Activated CD4-positive, alpha-beta T cell treated with anti-CD3 and anti-CD28 coated beads for 36 hours (primary cell): ENCODE results near the gene DMRTC2. TPM values are rescaled to one million over a fixed set of nuclear protein-coding genes. Genes with fewer than 3 reads are reported as not detected.

Experiments
- ATAC-seq: fragments of 200-7000 bp; cut with Tn5 transposase; one replicate; pipeline ENCODE4 v1.10.0; 2021; ENCODE audit warnings: mild to moderate bottlenecking, moderate library complexity
- CTCF ChIA-PET: fragments of 350-600 bp; sonication (Branson Sonifier 250); formaldehyde crosslinking; loops from one replicate; lab custom pipeline; 2021; ENCODE audit warnings: antibody characterized with exemption; lab: Charles Lee
- POLR2A ChIA-PET: fragments of 350-600 bp; sonication (Branson Sonifier 250); formaldehyde crosslinking; loops from one replicate; lab custom pipeline; 2021; ENCODE audit warnings: antibody characterized with exemption, inconsistent platforms; lab: Charles Lee
- DNase-seq: peaks from one replicate; pipeline ENCODE4 v3.0.0-alpha.2; 2020
- H3K27ac Mint-ChIP-seq: one replicate; pipeline ENCODE4 v1.8.0; 2021; ENCODE audit warnings: mixed read lengths
- H3K27me3 Mint-ChIP-seq: one replicate; pipeline ENCODE4 v1.8.0; 2021; ENCODE audit warnings: mixed read lengths
- H3K36me3 Mint-ChIP-seq: one replicate; pipeline ENCODE4 v1.8.0; 2021; ENCODE audit warnings: low read depth, mixed read lengths
- H3K4me1 Mint-ChIP-seq: one replicate; pipeline ENCODE4 v1.8.0; 2021; ENCODE audit warnings: mixed read lengths
- H3K4me3 Mint-ChIP-seq: one replicate; pipeline ENCODE4 v1.8.0; 2021; ENCODE audit warnings: mild to moderate bottlenecking, moderate library complexity, mixed read lengths
- H3K9me3 Mint-ChIP-seq: one replicate; pipeline ENCODE4 v1.8.0; 2021; ENCODE audit warnings: low read depth, mixed read lengths
- intact Hi-C, 2 experiments: fragments of 100-400 bp; cut with DNase I in 1 of 2; cut with micrococcal nuclease in 1 of 2; formaldehyde crosslinking; loops; one replicate each; pipeline versions ENCODE4 v1.14.2 to v1.15.1; 2022 to 2024; cut with DNase I, micrococcal nuclease
- total RNA-seq, 2 experiments: library from RNA; stranded (reverse); gene quantifications; one replicate each; pipeline ENCODE4 v1.2.3, GENCODE V29; 2021

The DMRTC2 gene
- total RNA-seq, 2 experiments from 2014 or later: not detected

DNA sequence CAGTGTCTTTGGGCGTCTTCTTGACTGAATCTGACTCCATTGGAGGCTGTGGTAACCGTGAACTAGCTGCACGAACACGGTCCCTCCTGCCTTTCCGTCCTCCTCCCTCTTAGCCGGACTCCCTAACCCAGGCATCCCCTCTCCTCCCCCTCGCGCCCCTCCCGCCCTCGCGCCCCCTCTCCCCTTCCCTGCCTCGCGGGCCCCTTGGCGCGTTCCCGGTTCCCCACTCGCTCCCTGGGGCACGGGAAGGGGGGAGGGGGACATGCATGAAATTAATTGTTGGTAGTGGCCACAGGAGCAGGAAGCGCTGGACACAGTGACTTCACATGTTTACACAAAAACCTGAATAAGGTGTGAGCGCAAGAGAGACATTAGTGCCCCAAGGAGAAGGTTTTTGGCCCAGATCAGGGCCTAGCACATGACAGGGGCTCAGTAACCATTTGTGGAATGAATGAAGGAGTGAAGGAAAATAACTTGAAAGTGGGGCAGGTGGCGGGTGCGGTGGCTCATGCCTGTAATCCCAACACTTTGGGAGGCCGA is 279 bp downstream of the DMRTC2 start:
- Mint-ChIP-seq H3K4me3 (no peak overlapping the region), H3K36me3 (no peaks in the 10 kb centered on the region), H3K27ac (no peak overlapping the region), H3K9me3 (no peaks in the 10 kb centered on the region), H3K27me3 (peaks cover 2% of the 10 kb centered on the region), H3K4me1 (no peaks in the 10 kb centered on the region)
- DNase-seq: no peak
- no peak for ATAC-seq
- POLR2A ChIA-PET: interaction anchor here (0.6 kb wide), 1 partner anchor 31 kb away, joined by 3 read pairs; no protein-coding TSS in a partner anchor
- CTCF ChIA-PET: no interaction called here
- intact Hi-C loops: no loop called here

DNA sequence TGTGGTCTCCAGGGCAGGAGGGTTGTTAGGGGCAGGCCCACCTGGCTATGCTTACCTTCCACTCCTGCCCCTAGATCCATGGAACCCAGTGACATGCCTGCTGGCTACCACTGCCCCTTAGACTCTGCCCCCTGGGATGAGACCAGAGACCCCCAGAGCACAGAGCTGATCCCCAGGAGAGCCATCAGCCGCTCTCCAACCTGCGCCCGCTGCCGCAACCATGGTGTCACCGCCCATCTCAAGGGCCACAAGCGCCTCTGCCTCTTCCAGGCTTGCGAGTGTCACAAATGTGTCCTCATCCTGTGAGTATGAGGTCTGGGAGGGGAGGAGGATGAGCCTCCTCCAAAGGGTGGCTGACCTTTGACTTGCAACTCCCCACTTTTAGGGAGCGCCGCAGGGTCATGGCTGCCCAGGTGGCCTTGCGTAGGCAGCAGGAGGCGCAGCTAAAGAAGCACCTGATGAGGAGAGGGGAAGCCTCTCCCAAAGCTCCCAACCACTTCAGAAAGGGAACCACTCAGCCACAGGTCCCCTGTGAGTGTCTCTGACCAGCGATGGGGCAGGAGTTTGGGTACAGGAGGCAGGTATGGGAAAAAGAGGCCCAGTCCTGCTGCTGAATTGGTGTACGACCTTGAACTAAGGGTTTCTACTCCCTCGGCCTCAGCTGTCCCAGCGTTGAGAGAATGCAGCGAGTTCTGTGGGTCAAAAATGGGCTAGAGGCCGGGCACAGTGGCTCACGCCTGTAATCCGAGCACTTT is 2.7 kb downstream of the DMRTC2 start:
- H3K9me3 Mint-ChIP-seq: no peaks in the 10 kb centered on the region
- no peak overlapping the region for H3K4me3 Mint-ChIP-seq
- intact Hi-C loops: no loop called here
- H3K4me1 Mint-ChIP-seq: no peaks in the 10 kb centered on the region
- ChIA-PET CTCF (interaction anchor here (0.6 to 1.2 kb wide), 3 partner anchors 11 to 94 kb away, joined by 3 to 4 read pairs (median 3); no protein-coding TSS in a partner anchor), POLR2A (no interaction called here)
- H3K27ac Mint-ChIP-seq: no peak overlapping the region
- no peak for DNase-seq
- ATAC-seq: no peak
- H3K36me3 Mint-ChIP-seq: no peaks in the 10 kb centered on the region
- peaks cover 2% of the 10 kb centered on the region for H3K27me3 Mint-ChIP-seq

DNA sequence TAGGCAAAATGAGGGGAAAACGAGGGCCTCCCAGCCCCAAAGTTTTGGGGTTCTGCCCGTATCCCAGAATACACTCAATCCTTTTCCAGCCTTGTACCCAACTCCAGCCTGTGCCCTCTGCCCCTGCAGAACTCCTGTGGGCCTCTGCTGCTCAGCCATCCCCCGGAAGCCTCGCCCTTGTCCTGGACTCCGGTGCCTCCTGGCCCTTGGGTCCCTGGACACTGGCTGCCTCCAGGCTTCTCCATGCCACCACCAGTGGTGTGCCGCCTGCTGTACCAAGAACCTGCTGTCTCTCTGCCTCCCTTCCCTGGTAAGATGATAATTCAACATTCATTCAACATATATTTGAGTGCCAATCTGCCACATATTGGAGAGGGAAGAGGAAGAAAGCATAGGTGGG is 3.8 kb downstream of the DMRTC2 start:
- H3K27ac Mint-ChIP-seq: no peak overlapping the region
- H3K27me3 Mint-ChIP-seq: peaks cover 1% of the 10 kb centered on the region
- POLR2A ChIA-PET: no interaction called here
- ATAC-seq: no peak
- CTCF ChIA-PET: interaction anchor here (1.2 to 4.8 kb wide), 2 partner anchors 11 to 25 kb away, joined by 3 to 26 read pairs; no protein-coding TSS in a partner anchor
- no peaks in the 10 kb centered on the region for H3K4me1 Mint-ChIP-seq
- H3K4me3 Mint-ChIP-seq: no peak overlapping the region
- no peak for DNase-seq
- no peaks in the 10 kb centered on the region for H3K9me3 Mint-ChIP-seq
- no peaks in the 10 kb centered on the region for H3K36me3 Mint-ChIP-seq
- intact Hi-C loops: no loop called here

DNA sequence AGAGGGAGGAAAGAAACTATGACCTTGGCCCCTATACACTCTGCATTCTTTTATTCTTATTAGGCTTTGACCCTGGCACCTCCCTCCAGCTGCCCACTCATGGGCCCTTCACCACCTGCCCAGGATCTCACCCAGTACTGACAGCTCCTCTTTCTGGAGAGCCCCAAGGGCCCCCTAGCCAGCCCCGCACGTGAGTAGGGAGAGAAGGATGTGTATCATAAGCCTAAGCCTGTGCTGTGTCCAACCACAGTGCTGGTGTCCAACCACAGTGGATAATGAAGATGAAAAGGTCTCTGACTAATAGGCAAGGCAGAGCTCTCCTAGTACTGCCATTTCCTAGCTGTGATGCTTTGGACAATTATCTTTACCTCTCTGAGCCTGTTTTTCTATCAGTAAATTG is 4.2 kb downstream of the DMRTC2 start:
- H3K27ac Mint-ChIP-seq: no peak overlapping the region
- no peaks in the 10 kb centered on the region for H3K36me3 Mint-ChIP-seq
- H3K27me3 Mint-ChIP-seq: peaks cover 2% of the 10 kb centered on the region
- H3K4me1 Mint-ChIP-seq: no peaks in the 10 kb centered on the region
- H3K9me3 Mint-ChIP-seq: no peaks in the 10 kb centered on the region
- DNase-seq (no peak), ATAC-seq (peak; percentile 16)
- ChIA-PET CTCF (interaction anchor here (1.2 to 4.8 kb wide), 2 partner anchors 11 to 24 kb away, joined by 3 to 26 read pairs; no protein-coding TSS in a partner anchor), POLR2A (no interaction called here)
- intact Hi-C loops: no loop called here
- no peak overlapping the region for H3K4me3 Mint-ChIP-seq

DNA sequence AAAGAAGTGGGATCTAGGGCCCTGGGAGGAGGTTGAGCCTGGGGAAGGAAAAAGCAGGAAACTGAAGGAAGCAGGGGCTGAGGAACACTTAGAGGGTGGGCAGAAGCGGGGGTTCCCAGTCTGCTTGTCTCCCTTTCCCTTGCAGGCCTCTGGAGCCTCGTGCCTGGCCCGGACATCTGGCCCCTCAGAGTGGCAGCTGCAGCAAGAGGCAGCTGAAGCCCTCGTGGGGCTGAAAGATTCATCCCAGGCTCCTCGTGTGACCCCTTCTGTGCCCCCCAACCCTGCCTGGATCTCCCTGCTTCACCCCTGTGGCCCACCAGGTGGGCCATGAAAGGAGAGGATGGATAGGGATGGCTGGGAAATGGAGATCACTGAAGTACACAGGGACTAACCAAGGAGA is 5.5 kb downstream of the DMRTC2 start:
- ChIA-PET POLR2A (interaction anchor here (0.6 kb wide), 1 partner anchor 348 kb away, joined by 10 read pairs; no protein-coding TSS in a partner anchor), CTCF (interaction anchor here (1.1 to 4.8 kb wide), 3 partner anchors 13 to 209 kb away, joined by 3 to 26 read pairs (median 3); no protein-coding TSS in a partner anchor)
- H3K9me3 Mint-ChIP-seq: no peaks in the 10 kb centered on the region
- intact Hi-C loops: no loop called here
- no peak overlapping the region for H3K27ac Mint-ChIP-seq
- H3K36me3 Mint-ChIP-seq: no peaks in the 10 kb centered on the region
- peaks cover 4% of the 10 kb centered on the region for H3K27me3 Mint-ChIP-seq
- no peak for DNase-seq
- H3K4me3 Mint-ChIP-seq: no peak overlapping the region
- no peak for ATAC-seq
- no peaks in the 10 kb centered on the region for H3K4me1 Mint-ChIP-seq

DNA sequence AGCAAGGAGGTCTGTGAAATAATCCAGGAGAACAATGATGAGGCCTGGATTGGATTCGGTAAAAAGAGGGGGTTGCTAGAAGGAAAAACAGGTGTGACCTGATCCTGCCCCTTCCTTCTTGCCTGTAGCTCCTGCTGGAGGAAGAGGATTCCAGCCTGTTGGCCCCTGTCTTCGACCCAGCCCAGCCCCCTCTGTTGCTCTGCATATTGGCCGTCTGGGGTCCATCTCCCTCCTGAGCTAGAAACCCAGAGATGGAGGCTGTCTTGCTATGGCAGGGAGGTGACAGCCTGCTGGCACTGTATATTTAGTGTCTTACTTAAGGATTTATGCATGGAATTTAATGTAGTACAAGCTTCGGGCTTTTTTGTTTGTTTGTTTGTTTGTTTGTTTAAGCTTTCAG is 6.6 kb downstream of the DMRTC2 start:
- intact Hi-C loops: no loop called here
- no peaks in the 10 kb centered on the region for H3K36me3 Mint-ChIP-seq

DNA sequence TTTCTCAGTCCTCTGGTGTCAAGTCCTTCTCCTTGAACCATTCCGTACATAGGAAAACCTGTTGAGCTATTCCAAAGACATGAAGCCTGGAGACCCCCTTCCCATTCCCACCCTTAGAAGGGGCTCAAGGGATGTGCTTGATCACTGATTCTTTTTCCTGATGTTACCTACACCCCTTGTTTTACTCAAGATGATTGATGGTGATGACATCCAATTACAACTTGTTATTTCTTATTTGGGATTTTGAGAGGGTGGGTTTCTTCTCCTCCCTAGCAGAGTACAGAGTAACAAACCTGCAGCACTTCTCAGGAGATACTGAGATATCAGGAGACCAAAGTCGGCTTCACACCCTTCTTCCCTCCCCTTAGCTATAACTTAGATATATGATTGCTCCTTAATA is 8.5 kb downstream of the DMRTC2 start:
- Mint-ChIP-seq H3K27ac (no peak overlapping the region), H3K9me3 (no peaks in the 10 kb centered on the region), H3K36me3 (no peaks in the 10 kb centered on the region), H3K4me1 (peaks cover 6% of the 10 kb centered on the region), H3K27me3 (peaks cover 4% of the 10 kb centered on the region), H3K4me3 (no peak overlapping the region)
- POLR2A ChIA-PET: no interaction called here
- CTCF ChIA-PET: interaction anchor here (1.0 to 4.8 kb wide), 2 partner anchors 16 to 19 kb away, joined by 4 to 26 read pairs; no protein-coding TSS in a partner anchor
- intact Hi-C loops: no loop called here
- ATAC-seq (no peak), DNase-seq (no peak)

More for the DNA sequence above, 6.6 kb downstream of the DMRTC2 start:
- H3K4me1 Mint-ChIP-seq: no peaks in the 10 kb centered on the region
- ATAC-seq (no peak), DNase-seq (no peak)
- POLR2A ChIA-PET: interaction anchor here (0.7 kb wide), 1 partner anchor 21 kb away, joined by 3 read pairs; no protein-coding TSS in a partner anchor
- peaks cover 4% of the 10 kb centered on the region for H3K27me3 Mint-ChIP-seq
- CTCF ChIA-PET: interaction anchor here (0.7 to 4.8 kb wide), 6 partner anchors 14 to 211 kb away, joined by 3 to 26 read pairs (median 4); no protein-coding TSS in a partner anchor
- no peak overlapping the region for H3K4me3 Mint-ChIP-seq
- no peaks in the 10 kb centered on the region for H3K9me3 Mint-ChIP-seq
- H3K27ac Mint-ChIP-seq: no peak overlapping the region

DNA sequence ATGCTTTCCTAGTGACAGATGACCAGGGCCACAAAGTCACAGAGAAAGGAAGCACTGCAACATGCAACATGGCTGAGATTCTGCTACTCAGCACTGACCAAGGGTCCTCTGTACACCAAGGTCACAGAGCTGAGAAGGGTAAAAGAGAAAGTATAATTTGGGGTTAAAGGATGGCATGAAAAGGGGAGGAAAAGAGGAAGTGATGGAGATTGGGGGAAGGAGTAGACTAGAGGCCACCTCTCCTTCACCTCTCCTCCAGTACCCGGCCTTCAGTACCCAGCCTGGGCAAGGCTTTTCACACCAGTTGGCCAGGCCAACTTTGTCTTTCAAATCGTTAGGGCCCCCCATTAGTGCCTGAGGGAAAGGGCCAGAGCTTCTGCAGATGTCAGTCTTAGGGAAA is 8.9 kb downstream of the DMRTC2 start:
- ATAC-seq (no peak), DNase-seq (no peak)
- Mint-ChIP-seq H3K36me3 (no peaks in the 10 kb centered on the region), H3K4me1 (peaks cover 6% of the 10 kb centered on the region), H3K27me3 (peaks cover 4% of the 10 kb centered on the region), H3K27ac (no peak overlapping the region), H3K9me3 (no peaks in the 10 kb centered on the region), H3K4me3 (no peak overlapping the region)
- POLR2A ChIA-PET: no interaction called here
- CTCF ChIA-PET: interaction anchor here (1.0 to 1.3 kb wide), 2 partner anchors 19 to 61 kb away, joined by 3 to 4 read pairs; no protein-coding TSS in a partner anchor
- intact Hi-C loops: no loop called here

DNA sequence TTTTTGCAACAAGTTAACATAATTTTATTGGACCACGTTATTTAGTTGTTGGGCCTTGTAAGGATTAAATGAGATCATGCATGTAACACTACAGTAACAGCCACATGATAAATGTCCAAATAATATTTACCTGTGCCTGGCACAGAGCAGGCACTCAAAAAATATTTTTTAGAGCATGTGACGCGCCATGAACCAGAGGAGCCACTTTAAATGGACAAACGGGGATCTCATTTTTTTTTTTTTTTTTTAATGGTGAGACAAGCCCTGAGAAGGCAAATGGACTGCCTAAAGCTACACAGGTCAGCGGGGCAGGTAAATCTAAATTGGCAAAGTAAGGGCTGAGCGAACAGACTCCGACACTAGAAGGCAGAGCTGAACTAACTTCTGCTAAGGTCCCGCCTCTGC is 14.4 kb downstream of the DMRTC2 start:
- H3K27me3 Mint-ChIP-seq: peaks cover 2% of the 10 kb centered on the region
- peak overlapping the region; percentile 86 for H3K4me3 Mint-ChIP-seq
- peaks cover 37% of the 10 kb centered on the region for H3K36me3 Mint-ChIP-seq
- H3K9me3 Mint-ChIP-seq: no peaks in the 10 kb centered on the region
- no peak for ATAC-seq
- intact Hi-C loops: loop anchor here (1.0 kb wide), 9 partner anchors 25 to 495 kb away; partner anchors contain the start of genes RABAC1 (in 2 of the 2), B9D2 (in 1 of the 2), BCKDHA (in 1 of the 2) and DMAC2 (in 1 of the 2)
- H3K4me1 Mint-ChIP-seq: peaks cover 40% of the 10 kb centered on the region
- ChIA-PET CTCF (interaction anchor here (0.7 to 2.9 kb wide), 15 partner anchors 9 to 386 kb away, joined by 3 to 14 read pairs (median 5); partner anchors contain the start of genes LYPD4 and RABAC1), POLR2A (interaction anchor here (0.6 to 2.9 kb wide), 8 partner anchors 12 to 669 kb away, joined by 3 to 40 read pairs (median 4); partner anchors contain the start of gene RABAC1)
- no peak for DNase-seq
- peak overlapping the region; percentile 98 for H3K27ac Mint-ChIP-seq

DNA sequence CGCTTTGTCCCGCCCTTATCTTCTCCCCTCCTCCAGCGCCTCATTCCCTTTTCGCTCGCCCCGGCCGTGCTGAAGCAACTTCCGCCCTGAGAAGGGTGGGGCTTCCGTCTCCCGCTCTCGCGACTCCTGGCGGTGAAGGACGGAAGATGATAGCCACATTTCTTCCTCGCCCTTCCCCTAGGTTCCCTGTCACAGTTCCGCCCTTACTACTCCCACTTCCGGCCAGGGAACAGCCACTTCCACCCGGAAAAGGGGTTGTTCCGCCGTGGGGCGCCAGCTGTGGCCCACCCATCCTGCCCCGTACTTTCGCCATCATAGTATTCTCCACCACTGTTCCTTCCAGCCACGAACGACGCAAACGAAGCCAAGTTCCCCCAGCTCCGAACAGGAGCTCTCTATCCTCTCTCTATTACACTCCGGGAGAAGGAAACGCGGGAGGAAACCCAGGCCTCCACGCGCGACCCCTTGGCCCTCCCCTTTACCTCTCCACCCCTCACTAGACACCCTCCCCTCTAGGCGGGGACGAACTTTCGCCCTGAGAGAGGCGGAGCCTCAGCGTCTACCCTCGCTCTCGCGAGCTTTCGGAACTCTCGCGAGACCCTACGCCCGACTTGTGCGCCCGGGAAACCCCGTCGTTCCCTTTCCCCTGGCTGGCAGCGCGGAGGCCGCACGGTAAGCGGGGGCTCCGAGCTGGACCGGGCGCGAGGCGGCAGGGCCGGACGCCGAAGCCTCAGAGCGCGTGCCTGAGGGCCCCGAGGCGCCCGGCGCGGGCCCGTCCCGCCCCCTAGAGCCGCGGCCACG is 15.0 kb downstream of the DMRTC2 start, which contains the start of gene RPS19:
RPS19 (plus strand) TSS at position 638 of the 801 bp plus-strand sequence. CDS start 520 bp downstream, outside the sequence.
- POLR2A ChIA-PET: interaction anchor here (0.6 to 2.9 kb wide), 16 partner anchors 9 to 668 kb away, joined by 3 to 40 read pairs (median 4); partner anchors contain the start of genes GSK3A, RABAC1 and ZNF574
- peak within 1 kb of the TSS; percentile 86 for H3K4me3 Mint-ChIP-seq
- intact Hi-C loops: loop anchor here (1.0 to 5.0 kb wide), 18 partner anchors 11 to 1063 kb away; partner anchors contain the start of genes RABAC1 (in 2 of the 2), B9D2 (in 1 of the 2), BCKDHA (in 1 of the 2) and CIC (in 1 of the 2)
- H3K27me3 Mint-ChIP-seq: no peaks in the 10 kb centered on the region
- peak; percentile 99 for DNase-seq
- H3K4me1 Mint-ChIP-seq: peaks cover 46% of the 10 kb centered on the region
- ATAC-seq: peak; percentile 89
- H3K27ac Mint-ChIP-seq: peak within 1 kb of the TSS; percentile 98
- peaks cover 43% of the 10 kb centered on the region for H3K36me3 Mint-ChIP-seq
- CTCF ChIA-PET: interaction anchor here (0.6 to 2.9 kb wide), 17 partner anchors 8 to 385 kb away, joined by 3 to 14 read pairs (median 5); partner anchors contain the start of gene RABAC1
- no peaks in the 10 kb centered on the region for H3K9me3 Mint-ChIP-seq
